GM12878 (cell line): ENCODE measurements around the gene STX4. TPM values are rescaled to one million over a fixed set of nuclear protein-coding genes. Genes with fewer than 3 reads are reported as not detected.

Experiments
- ATAC-seq: fragments of 200-7000 bp; cut with Tn5 transposase; 3 replicates; pipeline ENCODE4 v1.9.1; 2020; ENCODE audit warnings: mild to moderate bottlenecking, moderate library complexity
- BruUV-seq: library from RNA; stranded (reverse); fragments of 400-500 nt; replicated peaks from 2 replicates; lab custom pipeline; 2021; lab: Mats Ljungman, UMichigan
- CTCF ChIA-PET: fragments of 300-600 bp; sonication (Branson Sonifier 250); formaldehyde crosslinking; extraction: SDS; loops from one replicate; lab custom pipeline; 2021; ENCODE audit warnings: inconsistent platforms; lab: Yijun Ruan, JAX
- POLR2A ChIA-PET: fragments of 350-600 bp; formaldehyde crosslinking; extraction: SDS; loops from one replicate; lab custom pipeline; 2021; ENCODE audit warnings: inconsistent platforms; lab: Charles Lee
- RAD21 ChIA-PET: fragments of 300-600 bp; sonication (Branson Sonifier 250); formaldehyde crosslinking; loops from one replicate; lab custom pipeline; 2023; ENCODE audit warnings: antibody characterized with exemption; ENCODE audit not compliant: unreplicated experiment; lab: Charles Lee
- SMC1A ChIA-PET: fragments of 300-600 bp; sonication (Branson Sonifier 250); formaldehyde crosslinking; loops from one replicate; lab custom pipeline; 2023; ENCODE audit not compliant: unreplicated experiment, uncharacterized antibody; lab: Charles Lee
- DNase-seq: peaks from one replicate; pipeline ENCODE4 v3.0.0-alpha.2; 2011; ENCODE audit warnings: low read depth, low spot score
- FAIRE-seq: peaks from 3 replicates; lab custom pipeline; 2011; peaks lifted over from hg19 to GRCh38; lab: Jason Lieb, UNC
- H2AFZ ChIP-seq: 2 replicates; pipeline ENCODE4 v1.6.0; 2011; ENCODE audit warnings: low read depth, low read length, control low read depth; ENCODE audit not compliant: control insufficient read depth
- H3K27ac ChIP-seq: 2 replicates; pipeline ENCODE4 v1.5.1; 2011; ENCODE audit warnings: control low read depth; ENCODE audit not compliant: control insufficient read depth, insufficient read depth
- H3K27me3 ChIP-seq, 2 experiments: replicated peaks in 1 of 2; 2 replicates each; pipeline versions ENCODE4 v1.6.0 to v1.6.1; 2011; ENCODE audit warnings: low read length in 1 of 2; ENCODE audit not compliant: control insufficient read depth in 2 of 2, insufficient read depth in 2 of 2
- H3K36me3 ChIP-seq, 2 experiments: 2 replicates each; pipeline ENCODE4 v1.5.1; 2011; ENCODE audit warnings: low read length in 1 of 2; ENCODE audit not compliant: control insufficient read depth in 2 of 2, insufficient read depth in 2 of 2
- H3K4me1 ChIP-seq: 2 replicates; pipeline ENCODE4 v1.6.1; 2011; ENCODE audit warnings: mild to moderate bottlenecking, low read length, moderate library complexity, mixed read lengths; ENCODE audit not compliant: control insufficient read depth, insufficient read depth
- H3K4me2 ChIP-seq: 2 replicates; pipeline ENCODE4 v1.6.0; 2011; ENCODE audit warnings: control low read depth; ENCODE audit not compliant: control insufficient read depth, insufficient read depth
- H3K4me3 ChIP-seq: fragments of 200-600 bp; sonication (generic); 2 replicates; pipeline ENCODE4 v1.5.1; 2016
- H3K79me2 ChIP-seq: 2 replicates; pipeline ENCODE4 v1.6.0; 2011; ENCODE audit warnings: low read length; ENCODE audit not compliant: control insufficient read depth, insufficient read depth
- H3K9ac ChIP-seq: 2 replicates; pipeline ENCODE4 v1.8.0; 2011; ENCODE audit warnings: low read length, control low read depth, mixed read lengths; ENCODE audit not compliant: control insufficient read depth, insufficient read depth
- H3K9me3 ChIP-seq: replicated peaks from 3 replicates; pipeline ENCODE4 v1.5.1; 2011; ENCODE audit warnings: mild to moderate bottlenecking, low read length; ENCODE audit not compliant: control insufficient read depth, insufficient read depth
- H4K20me1 ChIP-seq: 2 replicates; pipeline ENCODE4 v1.6.0; 2011; ENCODE audit not compliant: control insufficient read depth, insufficient read depth
- CHD1 ChIP-seq: IDR thresholded peaks from 2 replicates; pipeline ENCODE4 v1.6.1; 2012; ENCODE audit warnings: low read depth, low read length, improper control_type of control experiment
- MXI1 ChIP-seq: fragments of 150-350 bp; IDR thresholded peaks from 2 replicates; pipeline ENCODE4 v1.6.1; 2011; ENCODE audit warnings: low read depth, mild to moderate bottlenecking, inconsistent platforms, low read length, improper control_type of control experiment
- NFYB ChIP-seq: IDR thresholded peaks from 2 replicates; pipeline ENCODE4 v1.6.1; 2011; ENCODE audit warnings: low read depth, mild to moderate bottlenecking, low read length, improper control_type of control experiment, moderate library complexity; ENCODE audit not compliant: insufficient read depth
- PML ChIP-seq: IDR thresholded peaks from 2 replicates; pipeline ENCODE4 v1.6.1; 2012; ENCODE audit warnings: low read length, inconsistent platforms
- RAD51 ChIP-seq: fragments of 450-650 bp; IDR thresholded peaks from 2 replicates; pipeline ENCODE4 v1.6.1; 2016; ENCODE audit warnings: moderate library complexity, mild to moderate bottlenecking, inconsistent platforms
- SREBF1 ChIP-seq: IDR thresholded peaks from 2 replicates; pipeline ENCODE4 v1.6.1; 2012; ENCODE audit warnings: mild to moderate bottlenecking, low read length
- ZNF592 ChIP-seq: fragments of 450-650 bp; IDR thresholded peaks from 2 replicates; pipeline ENCODE4 v1.6.1; 2017; ENCODE audit warnings: mild to moderate bottlenecking, moderate library complexity
- ZNF622 ChIP-seq: fragments of 450-650 bp; IDR thresholded peaks from 2 replicates; pipeline ENCODE4 v1.6.1; 2017; ENCODE audit warnings: mild to moderate bottlenecking, inconsistent platforms
- WGBS: methylation state at CpG from one replicate; pipeline ENCODE4 v1.1.6; 2016; ENCODE audit warnings: low lambda C conversion rate; ENCODE audit not compliant: insufficient replicate concordance, insufficient coverage; ENCODE audit errors: missing lambda C conversion rate; 5-methylcytosine and 5-hydroxymethylcytosine counted together
- in situ Hi-C: fragments of 300-500 bp; cut with MboI; formaldehyde crosslinking; loops from 9 replicates; pipeline ENCODE4 v1.14.3; 2018; ENCODE audit warnings: mixed read lengths
- intact Hi-C: fragments of 100-400 bp; cut with micrococcal nuclease; formaldehyde crosslinking; loops from one replicate; pipeline ENCODE4 v1.14.2; 2022; ENCODE audit not compliant: unreplicated experiment
- polyA plus RNA-seq, 11 experiments: library from polyadenylated mRNA; depleted of rRNA in 4 of 11; unstranded in 6 of 11; stranded (reverse) in 5 of 11; fragments of >200 nt; fragmentation: Nextera tagmentation in 4 of 11; fragmentation: Illumina TruSeq in 1 of 11; extraction: Ambion mirVana in 4 of 11; extraction: Trizol in 1 of 11; gene quantifications; 1 replicate in 1 of 11; 2 replicates in 10 of 11; pipeline versions ENCODE4 v1.2.1 to v1.2.3, GENCODE V29; 2011 to 2016; ENCODE audit warnings: inconsistent platforms in 2 of 11, missing spikeins in 2 of 11, low read depth in 1 of 11
- total RNA-seq, 4 experiments: library from RNA; depleted of rRNA in 3 of 4; stranded (reverse); fragments of >200 nt in 3 of 4; fragmentation: Illumina TruSeq in 1 of 4; extraction: Trizol in 1 of 4; gene quantifications; 2 replicates each; pipeline versions ENCODE4 v1.2.1 to v1.2.3, GENCODE V29; 2013 to 2021

The STX4 gene
- total and polyA plus RNA-seq, 10 of the 15 experiments (the other 5 are each of a cell fraction or from before 2014, with no cell fraction given) = 3.3 to 37.6 (median 22.6) TPM

GRCh38 chr16:31020536-31020935 is 12.8 kb upstream of the STX4 start:
- FAIRE-seq (no peak), ATAC-seq (no peak), DNase-seq (no peak)
- TF ChIP-seq PML = no peak
- TF ChIP-seq NFYB = no peak
- no peak for TF ChIP-seq ZNF622
- TF ChIP-seq CHD1 = no peak
- no peak for TF ChIP-seq ZNF592
- no peak for TF ChIP-seq SREBF1
- TF ChIP-seq RAD51 = no peak
- no peak for TF ChIP-seq MXI1
- H3K9me3 ChIP-seq = no peaks in the 10 kb centered on the region
- 44% methylated on average over 3 of the region's 3 CpGs for WGBS
- no TSS peak for BruUV-seq
- no peak overlapping the region for H3K4me2 ChIP-seq
- RAD21 ChIA-PET = no interaction called here
- no peak overlapping the region for H3K4me3 ChIP-seq
- no peaks in the 10 kb centered on the region for H3K27me3 ChIP-seq
- H3K27ac ChIP-seq = no peak overlapping the region
- no peaks in the 10 kb centered on the region for H3K4me1 ChIP-seq
- POLR2A ChIA-PET = interaction anchor here (0.7 kb wide), 1 partner anchor 169 kb away, joined by 4 read pairs; no protein-coding TSS in a partner anchor
- no peak overlapping the region for H3K9ac ChIP-seq
- SMC1A ChIA-PET = no interaction called here
- H3K36me3 ChIP-seq = no peaks in the 10 kb centered on the region
- CTCF ChIA-PET = no interaction called here
- no peaks in the 10 kb centered on the region for H3K79me2 ChIP-seq
- H4K20me1 ChIP-seq = no peaks in the 10 kb centered on the region
- in situ Hi-C loops (no loop called here), intact Hi-C loops (no loop called here)
- no peak overlapping the region for H2AFZ ChIP-seq
